Thyroid gland (tissue), 4 donors: ENCODE measurements around the gene GCLM. TPM values are rescaled to one million over a fixed set of nuclear protein-coding genes. Genes with fewer than 3 reads are reported as not detected.

Source experiments
- DNase-seq, 2 donors: peaks; one replicate each; pipeline ENCODE4 v3.0.0-alpha.2; 2019
- H3K27ac ChIP-seq, 3 donors: fragments of 200-600 bp; sonication (generic); 1 replicate in 2 of 3; 2 replicates in 1 of 3; pipeline ENCODE4 v1.5.1; 2016 to 2019; ENCODE audit warnings: mild to moderate bottlenecking in 1 of 3, moderate library complexity in 1 of 3
- H3K27me3 ChIP-seq: fragments of 200-600 bp; sonication (generic); one replicate; pipeline ENCODE4 v1.5.1; 2019
- H3K36me3 ChIP-seq, 2 donors: fragments of 200-600 bp; sonication (generic); one replicate each; pipeline ENCODE4 v1.5.1; 2016 to 2019
- H3K4me1 ChIP-seq, 2 donors: fragments of 200-600 bp; sonication (generic); one replicate each; pipeline ENCODE4 v1.5.1; 2017 to 2019
- H3K4me3 ChIP-seq, 3 donors: fragments of 200-600 bp; sonication (generic); replicated peaks in 1 of 3; 1 replicate in 2 of 3; 2 replicates in 1 of 3; pipeline ENCODE4 v1.5.1; 2016; ENCODE audit warnings: mild to moderate bottlenecking in 1 of 3
- H3K9me3 ChIP-seq: fragments of 200-600 bp; sonication (generic); one replicate; pipeline ENCODE4 v1.5.1; 2017
- POLR2A ChIP-seq, 2 donors: fragments of 450-650 bp; IDR thresholded peaks; one replicate each; pipeline ENCODE4 v1.6.1; 2017; ENCODE audit warnings: antibody characterized with exemption in 2 of 2, mild to moderate bottlenecking in 2 of 2, moderate library complexity in 1 of 2
- WGBS, 2 donors: methylation state at CpG; one replicate each; pipeline ENCODE4 v1.1.5; 2017; 5-methylcytosine and 5-hydroxymethylcytosine counted together
- intact Hi-C: fragments of 100-400 bp; cut with DNase I; formaldehyde crosslinking; loops from one replicate; pipeline ENCODE4 v1.15.1; 2023
- microRNA counts, 2 donors: library from miRNA; unstranded; fragments of <30 nt; microRNA quantifications; one replicate each; lab custom pipeline; 2016 to 2017
- microRNA-seq: library from miRNA; unstranded; fragments of <30 nt; microRNA quantifications from one replicate; pipeline ENCODE4, GENCODE V29; 2016
- small RNA-seq: library from RNA; depleted of rRNA; stranded (forward); fragments of <200 nt; gene quantifications from one replicate; pipeline ENCODE3, GENCODE V24; 2016
- total RNA-seq, 4 donors: library from RNA; depleted of rRNA; stranded (reverse); fragments of >200 nt; gene quantifications; one replicate each; pipeline ENCODE4 v1.2.3, GENCODE V29; 2016
- TF ChIP-seq, protein P1 (sequence below), 6 experiments: fragments of 200-600 bp in 3 of 6; fragments of 450-650 bp in 3 of 6; sonication (generic) in 3 of 6; IDR thresholded peaks; one replicate each; pipeline ENCODE4 v1.5.1; 2016 to 2019; ENCODE audit warnings: antibody characterized with exemption in 6 of 6, mild to moderate bottlenecking in 2 of 6, inconsistent platforms in 1 of 6, moderate library complexity in 1 of 6

Gene GCLM
- total RNA-seq, 4 donors from 2014 or later, result 27.0 to 56.2 (median 43.4) TPM

DNA sequence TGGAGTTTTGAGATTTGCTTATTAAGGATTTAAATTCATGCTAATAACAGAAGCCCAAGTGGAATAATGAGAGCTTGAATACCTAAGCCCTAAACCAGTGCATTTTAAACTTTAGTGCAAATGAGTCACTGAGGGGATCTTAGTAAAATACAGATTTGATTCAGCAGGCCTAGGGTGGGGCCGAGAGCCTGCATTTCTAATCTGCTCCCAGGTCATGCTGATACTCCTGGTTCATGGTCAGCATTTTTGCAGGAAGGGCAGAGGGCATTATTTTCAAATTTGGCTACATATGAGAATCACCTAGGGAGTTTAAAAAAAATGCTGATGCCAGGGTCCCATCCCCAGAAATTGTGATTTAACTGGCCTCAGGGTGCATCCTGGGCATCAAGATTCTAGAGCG is 69.5 kb downstream of the GCLM start:
- intact Hi-C loops, result loop anchor here (10.0 kb wide), 3 partner anchors 215 to 535 kb away; partner anchors contain the start of gene FNBP1L
- no peak for DNase-seq
- H3K9me3 ChIP-seq, result no peaks in the 10 kb centered on the region
- WGBS, 2 donors, result 91 to 93% methylated on average over 2 of the region's 2 CpGs
- no peak overlapping the region for H3K4me3 ChIP-seq
- no peak overlapping the region for H3K27ac ChIP-seq
- no peaks in the 10 kb centered on the region for H3K4me1 ChIP-seq
- no peaks in the 10 kb centered on the region for H3K36me3 ChIP-seq
- TF ChIP-seq, protein P1, sequence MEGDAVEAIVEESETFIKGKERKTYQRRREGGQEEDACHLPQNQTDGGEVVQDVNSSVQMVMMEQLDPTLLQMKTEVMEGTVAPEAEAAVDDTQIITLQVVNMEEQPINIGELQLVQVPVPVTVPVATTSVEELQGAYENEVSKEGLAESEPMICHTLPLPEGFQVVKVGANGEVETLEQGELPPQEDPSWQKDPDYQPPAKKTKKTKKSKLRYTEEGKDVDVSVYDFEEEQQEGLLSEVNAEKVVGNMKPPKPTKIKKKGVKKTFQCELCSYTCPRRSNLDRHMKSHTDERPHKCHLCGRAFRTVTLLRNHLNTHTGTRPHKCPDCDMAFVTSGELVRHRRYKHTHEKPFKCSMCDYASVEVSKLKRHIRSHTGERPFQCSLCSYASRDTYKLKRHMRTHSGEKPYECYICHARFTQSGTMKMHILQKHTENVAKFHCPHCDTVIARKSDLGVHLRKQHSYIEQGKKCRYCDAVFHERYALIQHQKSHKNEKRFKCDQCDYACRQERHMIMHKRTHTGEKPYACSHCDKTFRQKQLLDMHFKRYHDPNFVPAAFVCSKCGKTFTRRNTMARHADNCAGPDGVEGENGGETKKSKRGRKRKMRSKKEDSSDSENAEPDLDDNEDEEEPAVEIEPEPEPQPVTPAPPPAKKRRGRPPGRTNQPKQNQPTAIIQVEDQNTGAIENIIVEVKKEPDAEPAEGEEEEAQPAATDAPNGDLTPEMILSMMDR (IDR thresholded peaks at IDR 0.05), result no peak
- TF ChIP-seq POLR2A (IDR thresholded peaks at IDR 0.05), result no peak
- no peaks in the 10 kb centered on the region for H3K27me3 ChIP-seq

DNA sequence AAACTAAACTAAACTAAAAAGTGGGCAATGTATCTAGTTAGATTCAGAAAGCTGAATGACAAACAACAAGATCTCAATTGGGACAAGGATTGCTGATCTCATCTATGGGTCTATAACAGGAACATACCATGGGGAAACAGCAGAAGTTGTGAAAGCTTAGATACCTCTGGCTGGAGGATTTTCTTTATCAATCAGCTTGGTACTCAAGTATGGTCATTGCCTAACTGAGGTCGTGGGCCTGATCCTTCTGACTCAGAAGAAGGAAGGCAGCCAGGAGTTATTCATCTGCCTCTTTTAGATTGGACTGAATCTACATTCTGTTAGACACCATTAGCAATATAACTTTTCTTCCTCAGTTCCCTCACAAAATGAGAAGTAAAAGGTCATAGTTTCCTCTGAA is 69.9 kb downstream of the GCLM start:
- Histone ChIP-seq H3K27ac (no peak overlapping the region), H3K4me3 (no peak overlapping the region), H3K4me1 (no peaks in the 10 kb centered on the region), H3K36me3 (no peaks in the 10 kb centered on the region), H3K9me3 (no peaks in the 10 kb centered on the region), H3K27me3 (no peaks in the 10 kb centered on the region)
- 52 to 63% methylated on average over 1 of the region's 1 CpG for WGBS, 2 donors
- no peak for DNase-seq
- no peak for TF ChIP-seq POLR2A (IDR thresholded peaks at IDR 0.05)
- TF ChIP-seq, protein P1 (IDR thresholded peaks at IDR 0.05), result no peak
- intact Hi-C loops, result no loop called here

DNA sequence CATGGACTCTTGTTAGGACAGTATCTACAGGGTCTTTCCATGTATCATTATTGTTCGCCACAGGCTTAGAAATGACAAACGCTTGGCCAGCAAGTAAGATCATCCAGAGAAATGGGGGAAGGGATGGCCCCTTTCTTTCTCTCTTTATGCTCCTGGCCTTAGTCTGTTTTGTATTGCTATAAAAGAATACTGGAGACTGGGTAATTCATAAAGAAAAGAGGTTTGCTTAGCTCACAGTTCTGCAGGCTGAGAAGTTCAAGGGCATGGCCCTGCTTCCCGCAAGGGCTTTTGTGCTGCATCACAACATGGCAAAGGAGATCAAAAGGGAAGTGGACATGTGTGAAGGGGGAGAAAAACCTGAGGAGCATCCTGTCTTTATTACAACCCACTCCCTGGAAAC is 71.3 kb downstream of the GCLM start:
- H3K9me3 ChIP-seq, result no peaks in the 10 kb centered on the region
- no peaks in the 10 kb centered on the region for H3K36me3 ChIP-seq
- WGBS, 2 donors, result 96 to 99% methylated on average over 3 of the region's 3 CpGs
- no peaks in the 10 kb centered on the region for H3K4me1 ChIP-seq
- no peak overlapping the region for H3K27ac ChIP-seq
- DNase-seq, result no peak
- H3K27me3 ChIP-seq, result no peaks in the 10 kb centered on the region
- TF ChIP-seq POLR2A (IDR thresholded peaks at IDR 0.05), result no peak
- TF ChIP-seq, protein P1 (IDR thresholded peaks at IDR 0.05), result no peak
- intact Hi-C loops, result no loop called here
- no peak overlapping the region for H3K4me3 ChIP-seq

MicroRNA genes within 50 kb of the gene (microRNA counts, 767-probe panel; counts per million panel counts)
- 0 counts per million in 2 donors for microRNA hsa-miR-760 (lab: Ali Mortazavi, UCI)

Small RNA genes within 50 kb of the gene (microRNA-seq; reads per million reads assigned to microRNA genes)
- 12.1 reads per million, percentile 29 among the genes with 10 or more reads in this experiment for gene MIR760

Small RNA genes within 50 kb of the gene (small RNA-seq; reads per million reads assigned to genes)
- gene AL117351.2, result not detected
- gene MIR760, result not detected

Other genes with a start within 250 kb of the GCLM start
- 10 to 100 TPM; 29.6 to 46.7 (median 37.0) TPM for gene BCAR3, start 227.6 kb downstream of the GCLM start, total RNA-seq
- 10 to 100 TPM; 21.9 to 32.0 (median 27.2) TPM for gene DNTTIP2, start 30.2 kb downstream of the GCLM start, total RNA-seq
- gene ABCA4, start 211.7 kb upstream of the GCLM start, total RNA-seq, result 1 to 10 TPM in 1 of 4 donors, under 1 TPM in 3; 0.44 to 1.0 (median 0.82) TPM